H9 (cell line): ENCODE measurements around the gene ASTN1. TPM values are rescaled to one million over a fixed set of nuclear protein-coding genes. Genes with fewer than 3 reads are reported as not detected.

Experiments used
- DNase-seq: peaks from one replicate; pipeline ENCODE4 v3.0.0-alpha.2; 2017
- H2AFZ ChIP-seq: one replicate; pipeline ENCODE4 v1.6.1; 2013; ENCODE audit warnings: mild to moderate bottlenecking, low read length, control low read depth, moderate library complexity
- H2AK5ac ChIP-seq: 2 replicates; pipeline ENCODE4 v1.6.1; 2013; ENCODE audit warnings: low read length, control low read depth, mixed read lengths; ENCODE audit not compliant: insufficient read length
- H2BK120ac ChIP-seq: one replicate; pipeline ENCODE4 v1.6.1; 2013; ENCODE audit warnings: low read depth, mild to moderate bottlenecking, low read length, control low read depth, inconsistent platforms; ENCODE audit not compliant: poor library complexity, severe bottlenecking
- H2BK12ac ChIP-seq: 2 replicates; pipeline ENCODE4 v1.6.1; 2013; ENCODE audit warnings: low read length, control low read depth, mixed read lengths, low read depth; ENCODE audit not compliant: insufficient read length
- H2BK15ac ChIP-seq: 2 replicates; pipeline ENCODE4 v1.6.1; 2013; ENCODE audit warnings: low read depth, low read length, control low read depth
- H2BK20ac ChIP-seq: one replicate; pipeline ENCODE4 v1.6.1; 2013; ENCODE audit warnings: low read depth, mild to moderate bottlenecking, low read length, control low read depth, inconsistent platforms; ENCODE audit not compliant: poor library complexity, severe bottlenecking
- H2BK5ac ChIP-seq: 2 replicates; pipeline ENCODE4 v1.6.1; 2013; ENCODE audit warnings: low read length, control low read depth, mixed read lengths; ENCODE audit not compliant: insufficient read length
- H3K14ac ChIP-seq: 2 replicates; pipeline ENCODE4 v1.6.1; 2013; ENCODE audit warnings: low read length, control low read depth; ENCODE audit not compliant: insufficient read depth
- H3K18ac ChIP-seq: 2 replicates; pipeline ENCODE4 v1.6.1; 2013; ENCODE audit warnings: low read depth, mild to moderate bottlenecking, mixed read lengths, low read length, control low read depth; ENCODE audit not compliant: insufficient read length
- H3K23ac ChIP-seq: 2 replicates; pipeline ENCODE4 v1.6.1; 2013; ENCODE audit warnings: low read length, control low read depth, mixed read lengths, low read depth; ENCODE audit not compliant: insufficient read length
- H3K23me2 ChIP-seq: 2 replicates; pipeline ENCODE4 v1.6.1; 2013; ENCODE audit warnings: low read depth, mild to moderate bottlenecking, mixed read lengths, low read length, control low read depth; ENCODE audit not compliant: insufficient read length, poor library complexity, severe bottlenecking
- H3K27ac ChIP-seq: 2 replicates; pipeline ENCODE4 v1.5.1; 2013; ENCODE audit warnings: low read length, control low read depth, mixed read lengths, low read depth; ENCODE audit not compliant: insufficient read length
- H3K27me3 ChIP-seq: 2 replicates; pipeline ENCODE4 v1.6.1; 2013; ENCODE audit warnings: low read length, control low read depth, inconsistent platforms; ENCODE audit not compliant: insufficient read depth
- H3K4ac ChIP-seq: 2 replicates; pipeline ENCODE4 v1.6.1; 2013; ENCODE audit warnings: low read depth, mild to moderate bottlenecking, control low read depth, inconsistent platforms, low read length, moderate library complexity
- H3K4me1 ChIP-seq: 2 replicates; pipeline ENCODE4 v1.6.1; 2013; ENCODE audit warnings: low read length, control low read depth, inconsistent platforms; ENCODE audit not compliant: insufficient read depth
- H3K4me2 ChIP-seq: 2 replicates; pipeline ENCODE4 v1.6.1; 2013; ENCODE audit warnings: low read length, control low read depth, mixed read lengths; ENCODE audit not compliant: insufficient read length, insufficient read depth
- H3K56ac ChIP-seq: 2 replicates; pipeline ENCODE4 v1.6.1; 2013; ENCODE audit warnings: low read depth, mild to moderate bottlenecking, mixed read lengths, low read length, control low read depth; ENCODE audit not compliant: insufficient read length
- H3K79me1 ChIP-seq: 2 replicates; pipeline ENCODE4 v1.6.1; 2013; ENCODE audit warnings: low read depth, mild to moderate bottlenecking, moderate library complexity, low read length, control low read depth, inconsistent platforms; ENCODE audit not compliant: insufficient read depth, poor library complexity, severe bottlenecking
- H3K79me2 ChIP-seq: 2 replicates; pipeline ENCODE4 v1.6.1; 2013; ENCODE audit warnings: low read length, control low read depth, inconsistent platforms; ENCODE audit not compliant: insufficient read depth
- H3K9ac ChIP-seq: 2 replicates; pipeline ENCODE4 v1.6.1; 2013; ENCODE audit warnings: low read length, control low read depth, mixed read lengths; ENCODE audit not compliant: insufficient read length; ENCODE audit errors: extremely low read depth
- H3K9me3 ChIP-seq: one replicate; pipeline ENCODE4 v1.6.1; 2013; ENCODE audit warnings: low read depth, low read length, inconsistent platforms; ENCODE audit not compliant: control insufficient read depth
- H3T11ph ChIP-seq: one replicate; pipeline ENCODE4 v1.6.1; 2013; ENCODE audit warnings: mild to moderate bottlenecking, low read length, control low read depth, inconsistent platforms
- H4K20me1 ChIP-seq: one replicate; pipeline ENCODE4 v1.6.1; 2013; ENCODE audit not compliant: control insufficient read depth, insufficient read length, insufficient read depth
- H4K5ac ChIP-seq: 2 replicates; pipeline ENCODE4 v1.6.1; 2013; ENCODE audit warnings: low read depth, mild to moderate bottlenecking, mixed read lengths, low read length, control low read depth; ENCODE audit not compliant: insufficient read length
- H4K8ac ChIP-seq: replicated peaks from 2 replicates; pipeline ENCODE4 v1.6.1; 2013; ENCODE audit warnings: low read length, control low read depth, mixed read lengths, low read depth; ENCODE audit not compliant: insufficient read length
- H4K91ac ChIP-seq: 2 replicates; pipeline ENCODE4 v1.6.1; 2013; ENCODE audit warnings: low read depth, mild to moderate bottlenecking, moderate library complexity, mixed read lengths, low read length, control low read depth; ENCODE audit not compliant: insufficient read length
- H3K27ac Mint-ChIP-seq, 3 experiments: 2 replicates in 2 of 3; 3 replicates in 1 of 3; pipeline ENCODE4 v1.8.0; 2020 to 2021; ENCODE audit warnings: mixed read lengths in 3 of 3, mild to moderate bottlenecking in 1 of 3, moderate library complexity in 1 of 3
- H3K27me3 Mint-ChIP-seq: 2 replicates; pipeline ENCODE4 v1.8.0; 2021; ENCODE audit warnings: low read depth, mild to moderate bottlenecking, moderate library complexity, mixed read lengths
- H3K36me3 Mint-ChIP-seq, 3 experiments: 2 replicates in 2 of 3; 3 replicates in 1 of 3; pipeline ENCODE4 v1.8.0; 2020 to 2021; ENCODE audit warnings: low read depth in 3 of 3, mixed read lengths in 3 of 3; ENCODE audit not compliant: insufficient read depth in 1 of 3
- H3K4me1 Mint-ChIP-seq, 2 experiments: 2 replicates each; pipeline ENCODE4 v1.8.0; 2020; ENCODE audit warnings: mixed read lengths in 2 of 2
- H3K4me3 Mint-ChIP-seq, 2 experiments: 2 replicates in 1 of 2; 3 replicates in 1 of 2; pipeline ENCODE4 v1.8.0; 2020 to 2021; ENCODE audit warnings: mild to moderate bottlenecking in 2 of 2, mixed read lengths in 2 of 2, moderate library complexity in 1 of 2
- H3K9me3 Mint-ChIP-seq, 2 experiments: 2 replicates in 1 of 2; 3 replicates in 1 of 2; pipeline ENCODE4 v1.8.0; 2020; ENCODE audit warnings: mild to moderate bottlenecking in 2 of 2, mixed read lengths in 2 of 2, moderate library complexity in 1 of 2
- CTCF ChIP-seq: fragments of 200-600 bp; sonication (generic); conservative IDR thresholded peaks from 3 replicates; pipeline ENCODE4 v1.8.0; 2021; ENCODE audit warnings: antibody characterized with exemption, mild to moderate bottlenecking
- WGBS: extraction: QIAGEN DNeasy Blood & Tissue Kit; methylation state at CpG from one replicate; pipeline ENCODE4 v1.1.7; 2013; ENCODE audit warnings: missing lambda C conversion rate, low lambda C conversion rate, mixed read lengths; ENCODE audit not compliant: insufficient read length; ENCODE audit errors: extremely low coverage; 5-methylcytosine and 5-hydroxymethylcytosine counted together
- total RNA-seq: library from RNA; stranded (reverse); gene quantifications from 2 replicates; pipeline ENCODE4 v1.2.1, GENCODE V29; 2021

Gene ASTN1
- total RNA-seq, 1 experiment from 2014 or later = 0.98 TPM

- H3K27me3 Mint-ChIP-seq = peaks cover 2% of the 10 kb centered on the region; the same call in 1 of the 2 replicates
- Histone ChIP-seq H4K5ac (no peak overlapping the region), H2AFZ (no peak overlapping the region), H2BK12ac (no peak overlapping the region), H3K14ac (no peak overlapping the region), H4K8ac (no peak overlapping the region), H3K23me2 (no peaks in the 10 kb centered on the region), H2BK5ac (no peak overlapping the region), H2BK20ac (no peak overlapping the region), H3K18ac (no peak overlapping the region), H2BK120ac (no peak overlapping the region), H3K79me1 (no peaks in the 10 kb centered on the region), H3K27me3 (no peaks in the 10 kb centered on the region), H3K27ac (no peak overlapping the region), H3K4me1 (no peaks in the 10 kb centered on the region), H3K79me2 (no peaks in the 10 kb centered on the region), H3K56ac (no peak overlapping the region), H3K9ac (no peak overlapping the region), H3K4me2 (no peak overlapping the region), H4K20me1 (no peaks in the 10 kb centered on the region), H3K4ac (no peak overlapping the region), H2BK15ac (no peak overlapping the region), H3K23ac (no peak overlapping the region), H3K9me3 (no peaks in the 10 kb centered on the region), H3T11ph (no peak overlapping the region), H2AK5ac (no peak overlapping the region), H4K91ac (no peak overlapping the region)
- no peak overlapping the region for H3K4me3 Mint-ChIP-seq
- H3K4me1 Mint-ChIP-seq = no peaks in the 10 kb centered on the region
- H3K36me3 Mint-ChIP-seq = no peaks in the 10 kb centered on the region
- DNase-seq = no peak
- no peak overlapping the region for H3K27ac Mint-ChIP-seq
- WGBS = no CpG with 5 or more reads among the region's 4 CpGs
- no peaks in the 10 kb centered on the region for H3K9me3 Mint-ChIP-seq
- TF ChIP-seq CTCF = no peak
Observed at GRCh38 chr1:176857632-176858031, 306.9 kb downstream of the ASTN1 start.
